ENCODE data around the gene PNPLA1. TPM values are rescaled to one million over a fixed set of nuclear protein-coding genes. Genes with fewer than 3 reads are reported as not detected.

Gene PNPLA1
- total RNA-seq, 4 donors from 2014 or later = not detected

DNA sequence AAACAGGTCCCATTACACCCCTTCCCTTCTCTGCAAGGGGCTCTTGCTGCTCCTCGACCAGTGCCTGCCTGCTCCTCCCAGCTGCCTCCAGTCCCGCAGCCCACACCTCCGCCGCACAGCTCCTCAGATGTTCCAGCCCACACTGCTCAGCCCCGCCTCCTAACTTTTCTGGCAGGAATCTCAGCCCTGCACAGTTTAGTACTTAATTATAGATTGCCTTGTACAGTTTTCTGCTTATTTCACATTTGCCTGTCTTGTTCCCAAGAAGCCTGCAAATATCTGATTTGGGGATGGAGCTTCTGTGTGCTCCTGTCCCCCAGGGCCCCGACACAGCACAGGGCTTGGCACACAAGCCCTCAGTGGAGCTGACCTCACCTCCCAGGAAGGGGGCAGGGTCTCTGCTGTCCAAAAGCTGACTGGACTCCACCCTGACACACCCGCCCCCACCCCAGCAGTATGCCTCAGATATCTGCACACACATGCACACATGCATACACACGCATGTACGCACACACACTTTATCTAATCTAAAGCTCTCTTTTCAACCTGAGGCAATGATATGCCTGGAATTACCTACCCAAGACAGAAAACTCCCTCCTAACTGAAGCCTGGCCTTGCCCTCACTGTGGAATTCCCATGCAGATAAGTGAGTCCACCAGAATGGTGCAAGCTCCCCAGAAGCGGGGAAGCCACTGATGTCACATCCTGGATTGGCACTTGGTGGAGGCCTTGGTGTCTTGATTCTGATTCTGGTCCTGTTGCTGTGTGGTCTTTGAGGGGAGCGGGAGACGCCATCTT, 1.2 kb upstream of the PNPLA1 start:
- no peak for TF ChIP-seq POLR2A (IDR thresholded peaks at IDR 0.05)
- TF ChIP-seq, protein P1, sequence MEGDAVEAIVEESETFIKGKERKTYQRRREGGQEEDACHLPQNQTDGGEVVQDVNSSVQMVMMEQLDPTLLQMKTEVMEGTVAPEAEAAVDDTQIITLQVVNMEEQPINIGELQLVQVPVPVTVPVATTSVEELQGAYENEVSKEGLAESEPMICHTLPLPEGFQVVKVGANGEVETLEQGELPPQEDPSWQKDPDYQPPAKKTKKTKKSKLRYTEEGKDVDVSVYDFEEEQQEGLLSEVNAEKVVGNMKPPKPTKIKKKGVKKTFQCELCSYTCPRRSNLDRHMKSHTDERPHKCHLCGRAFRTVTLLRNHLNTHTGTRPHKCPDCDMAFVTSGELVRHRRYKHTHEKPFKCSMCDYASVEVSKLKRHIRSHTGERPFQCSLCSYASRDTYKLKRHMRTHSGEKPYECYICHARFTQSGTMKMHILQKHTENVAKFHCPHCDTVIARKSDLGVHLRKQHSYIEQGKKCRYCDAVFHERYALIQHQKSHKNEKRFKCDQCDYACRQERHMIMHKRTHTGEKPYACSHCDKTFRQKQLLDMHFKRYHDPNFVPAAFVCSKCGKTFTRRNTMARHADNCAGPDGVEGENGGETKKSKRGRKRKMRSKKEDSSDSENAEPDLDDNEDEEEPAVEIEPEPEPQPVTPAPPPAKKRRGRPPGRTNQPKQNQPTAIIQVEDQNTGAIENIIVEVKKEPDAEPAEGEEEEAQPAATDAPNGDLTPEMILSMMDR (IDR thresholded peaks at IDR 0.05) = no peak
- intact Hi-C loops (cut with DNase I; ENCODE audit: low total_unique reads) = no loop called here
- DNase-seq = peak; percentile 44 to 59
- Histone ChIP-seq H3K27me3 (no peaks in the 10 kb centered on the region), H3K9me3 (no peaks in the 10 kb centered on the region), H3K4me1 (no peaks in the 10 kb centered on the region), H3K4me3 (no peak overlapping the region), H3K36me3 (no peaks in the 10 kb centered on the region), H3K27ac (no peak overlapping the region)

DNA sequence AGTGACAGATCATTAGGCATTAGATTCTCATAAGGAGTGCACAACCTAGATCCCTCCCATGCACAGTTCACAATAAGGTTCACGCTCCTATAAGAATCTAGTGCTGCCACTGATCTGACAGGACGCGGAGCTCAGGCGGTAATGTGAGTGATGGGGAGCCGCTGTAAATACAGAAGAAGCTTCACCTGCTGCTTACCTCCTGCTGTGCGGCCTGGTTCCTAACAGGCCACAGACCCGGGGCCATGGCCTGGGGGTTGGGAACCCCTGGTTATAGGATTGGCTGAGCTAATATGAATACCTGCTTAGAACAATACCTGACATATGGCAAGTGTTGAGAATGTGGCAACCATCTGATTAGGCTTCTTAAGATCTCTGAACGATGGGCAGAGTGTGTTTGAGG, 2.4 kb downstream of the PNPLA1 start:
- no peak for DNase-seq
- TF ChIP-seq, protein P1 (IDR thresholded peaks at IDR 0.05) = no peak
- no peak for TF ChIP-seq POLR2A (IDR thresholded peaks at IDR 0.05)
- intact Hi-C loops (cut with DNase I; ENCODE audit: low total_unique reads) = no loop called here
- Histone ChIP-seq H3K4me3 (no peak overlapping the region), H3K27me3 (no peaks in the 10 kb centered on the region), H3K9me3 (no peaks in the 10 kb centered on the region), H3K36me3 (no peaks in the 10 kb centered on the region), H3K27ac (no peak overlapping the region), H3K4me1 (no peaks in the 10 kb centered on the region)

DNA sequence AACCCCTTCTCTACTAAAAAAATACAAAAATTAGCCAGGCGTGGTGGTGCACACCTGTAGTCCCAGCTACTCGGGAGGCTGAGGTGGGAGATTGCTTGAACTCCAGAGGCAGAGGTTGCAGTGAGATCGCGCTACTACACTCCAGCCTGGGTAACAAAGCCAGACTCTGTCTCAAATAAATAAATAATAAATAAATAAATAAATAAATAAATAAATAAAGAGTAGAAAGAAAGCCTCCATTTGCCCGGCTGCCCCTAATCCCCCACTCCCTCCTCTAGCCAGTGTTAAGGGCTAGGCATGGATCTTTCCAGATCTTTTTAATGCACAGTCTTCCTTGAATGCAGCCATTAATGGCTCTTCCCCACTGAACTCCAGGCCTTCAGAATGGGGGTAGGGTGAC, 3.2 kb downstream of the PNPLA1 start:
- no peaks in the 10 kb centered on the region for H3K4me1 ChIP-seq
- H3K27ac ChIP-seq = no peak overlapping the region
- no peak overlapping the region for H3K4me3 ChIP-seq
- H3K9me3 ChIP-seq = no peaks in the 10 kb centered on the region
- no peaks in the 10 kb centered on the region for H3K27me3 ChIP-seq
- intact Hi-C loops (cut with DNase I; ENCODE audit: low total_unique reads) = no loop called here
- no peak for DNase-seq
- TF ChIP-seq, protein P1 (IDR thresholded peaks at IDR 0.05) = no peak
- no peak for TF ChIP-seq POLR2A (IDR thresholded peaks at IDR 0.05)
- H3K36me3 ChIP-seq = no peaks in the 10 kb centered on the region

DNA sequence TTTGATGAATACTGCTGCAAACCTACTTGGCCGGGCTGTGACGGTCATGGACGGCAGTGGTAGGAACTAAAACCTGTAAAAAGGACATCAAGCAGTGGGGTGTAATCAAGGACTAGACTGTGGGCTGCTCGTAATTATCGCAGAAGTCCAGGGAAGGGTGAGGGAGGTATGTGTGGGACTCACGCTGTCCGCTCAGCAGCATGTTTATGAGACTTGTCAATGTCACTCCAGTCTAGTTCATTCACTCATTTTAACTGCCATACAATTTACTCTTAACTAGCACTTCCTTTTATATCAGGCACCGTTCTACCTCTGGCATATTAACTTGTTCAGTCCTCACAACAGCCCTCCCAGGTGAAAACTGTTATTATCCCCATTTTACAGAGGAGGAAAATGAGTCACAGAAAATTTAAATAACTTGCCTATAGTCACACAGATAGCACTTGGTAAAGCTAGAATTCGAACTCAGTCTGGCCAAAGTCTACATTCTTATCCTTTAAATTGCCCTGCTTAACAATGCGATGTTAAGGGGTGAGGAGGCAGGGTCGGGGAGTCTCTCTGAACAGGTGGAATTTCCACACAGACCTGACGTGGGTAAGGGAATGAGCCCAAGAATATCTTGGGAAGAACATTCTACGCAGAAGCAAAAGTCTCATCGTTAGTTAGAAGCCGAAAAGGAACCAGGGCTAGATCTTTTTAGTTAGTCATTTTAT, 4.1 kb downstream of the PNPLA1 start:
- Histone ChIP-seq H3K27ac (no peak overlapping the region), H3K9me3 (no peaks in the 10 kb centered on the region), H3K4me3 (no peak overlapping the region), H3K27me3 (no peaks in the 10 kb centered on the region), H3K36me3 (no peaks in the 10 kb centered on the region), H3K4me1 (no peaks in the 10 kb centered on the region)
- no peak for DNase-seq
- intact Hi-C loops (cut with DNase I; ENCODE audit: low total_unique reads) = no loop called here
- TF ChIP-seq, protein P1 (IDR thresholded peaks at IDR 0.05) = no peak
- no peak for TF ChIP-seq POLR2A (IDR thresholded peaks at IDR 0.05)
